Parathyroid adenoma (tissue), 2 donors: Measurements from ENCODE around the gene B3GNT9.
A peak's percentile ranks its signal among the peaks of the same experiment; 100 is the strongest.

Source experiments
- H2AFZ ChIP-seq: fragments of 300-600 bp; sonication (generic); one replicate; pipeline ENCODE4 v1.7.0; 2017; ENCODE audit warnings: antibody characterized with exemption, mild to moderate bottlenecking
- H3K27ac ChIP-seq: fragments of 300-600 bp; sonication (generic); one replicate; pipeline ENCODE4 v1.7.0; 2017
- H3K27me3 ChIP-seq: fragments of 300-600 bp; sonication (generic); one replicate; pipeline ENCODE4 v1.7.0; 2017; ENCODE audit warnings: low read length; ENCODE audit not compliant: control insufficient read depth, insufficient read depth
- H3K36me3 ChIP-seq: fragments of 300-600 bp; sonication (generic); one replicate; pipeline ENCODE4 v1.7.0; 2017; ENCODE audit warnings: low read length; ENCODE audit not compliant: control insufficient read depth, insufficient read depth
- H3K4me1 ChIP-seq: fragments of 300-600 bp; sonication (generic); one replicate; pipeline ENCODE4 v1.7.0; 2017; ENCODE audit warnings: control low read depth
- H3K4me2 ChIP-seq: fragments of 300-600 bp; sonication (generic); one replicate; pipeline ENCODE4 v1.7.0; 2017; ENCODE audit warnings: low read length
- H3K4me3 ChIP-seq: fragments of 300-600 bp; sonication (generic); one replicate; pipeline ENCODE4 v1.7.0; 2017; ENCODE audit warnings: low read depth, low read length
- H3K79me2 ChIP-seq: fragments of 300-600 bp; sonication (generic); one replicate; pipeline ENCODE4 v1.7.0; 2017; ENCODE audit warnings: control low read depth
- H3K9ac ChIP-seq: fragments of 300-600 bp; sonication (generic); one replicate; pipeline ENCODE4 v1.7.0; 2017; ENCODE audit warnings: mild to moderate bottlenecking
- H3K9me3 ChIP-seq: fragments of 300-600 bp; sonication (generic); one replicate; pipeline ENCODE4 v1.7.0; 2017; ENCODE audit warnings: low read length; ENCODE audit not compliant: control insufficient read depth
- TF ChIP-seq, protein P1 (sequence below): fragments of 300-600 bp; sonication (generic); IDR thresholded peaks from one replicate; pipeline ENCODE4 v1.7.0; 2017; ENCODE audit warnings: antibody characterized with exemption, mild to moderate bottlenecking
- donor health status: primary hyperparathyroidism.

The B3GNT9 gene

GRCh38 chr16:67104845-67105244 lies 46.0 kb downstream of the B3GNT9 start:
- TF ChIP-seq, protein P1, sequence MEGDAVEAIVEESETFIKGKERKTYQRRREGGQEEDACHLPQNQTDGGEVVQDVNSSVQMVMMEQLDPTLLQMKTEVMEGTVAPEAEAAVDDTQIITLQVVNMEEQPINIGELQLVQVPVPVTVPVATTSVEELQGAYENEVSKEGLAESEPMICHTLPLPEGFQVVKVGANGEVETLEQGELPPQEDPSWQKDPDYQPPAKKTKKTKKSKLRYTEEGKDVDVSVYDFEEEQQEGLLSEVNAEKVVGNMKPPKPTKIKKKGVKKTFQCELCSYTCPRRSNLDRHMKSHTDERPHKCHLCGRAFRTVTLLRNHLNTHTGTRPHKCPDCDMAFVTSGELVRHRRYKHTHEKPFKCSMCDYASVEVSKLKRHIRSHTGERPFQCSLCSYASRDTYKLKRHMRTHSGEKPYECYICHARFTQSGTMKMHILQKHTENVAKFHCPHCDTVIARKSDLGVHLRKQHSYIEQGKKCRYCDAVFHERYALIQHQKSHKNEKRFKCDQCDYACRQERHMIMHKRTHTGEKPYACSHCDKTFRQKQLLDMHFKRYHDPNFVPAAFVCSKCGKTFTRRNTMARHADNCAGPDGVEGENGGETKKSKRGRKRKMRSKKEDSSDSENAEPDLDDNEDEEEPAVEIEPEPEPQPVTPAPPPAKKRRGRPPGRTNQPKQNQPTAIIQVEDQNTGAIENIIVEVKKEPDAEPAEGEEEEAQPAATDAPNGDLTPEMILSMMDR: no peak
- H3K27me3 ChIP-seq: no peaks in the 10 kb centered on the region
- no peak overlapping the region for H3K4me2 ChIP-seq
- H3K4me3 ChIP-seq: no peak overlapping the region
- peaks cover 2% of the 10 kb centered on the region for H3K4me1 ChIP-seq
- H3K79me2 ChIP-seq: peaks cover 1% of the 10 kb centered on the region
- no peak overlapping the region for H3K9ac ChIP-seq
- no peaks in the 10 kb centered on the region for H3K9me3 ChIP-seq
- no peak overlapping the region for H2AFZ ChIP-seq
- no peaks in the 10 kb centered on the region for H3K36me3 ChIP-seq
- no peak overlapping the region for H3K27ac ChIP-seq

- H3K9ac ChIP-seq: no peak overlapping the region
- no peak overlapping the region for H3K4me3 ChIP-seq
- H3K36me3 ChIP-seq: no peaks in the 10 kb centered on the region
- no peaks in the 10 kb centered on the region for H3K27me3 ChIP-seq
- no peak overlapping the region for H2AFZ ChIP-seq
- H3K9me3 ChIP-seq: no peaks in the 10 kb centered on the region
- H3K4me2 ChIP-seq: no peak overlapping the region
- H3K27ac ChIP-seq: no peak overlapping the region
- H3K4me1 ChIP-seq: no peaks in the 10 kb centered on the region
- H3K79me2 ChIP-seq: no peaks in the 10 kb centered on the region
- TF ChIP-seq, protein P1: peak; percentile 12
Measured at GRCh38 chr16:67104061-67104460, 46.7 kb downstream of the B3GNT9 start.

DNA sequence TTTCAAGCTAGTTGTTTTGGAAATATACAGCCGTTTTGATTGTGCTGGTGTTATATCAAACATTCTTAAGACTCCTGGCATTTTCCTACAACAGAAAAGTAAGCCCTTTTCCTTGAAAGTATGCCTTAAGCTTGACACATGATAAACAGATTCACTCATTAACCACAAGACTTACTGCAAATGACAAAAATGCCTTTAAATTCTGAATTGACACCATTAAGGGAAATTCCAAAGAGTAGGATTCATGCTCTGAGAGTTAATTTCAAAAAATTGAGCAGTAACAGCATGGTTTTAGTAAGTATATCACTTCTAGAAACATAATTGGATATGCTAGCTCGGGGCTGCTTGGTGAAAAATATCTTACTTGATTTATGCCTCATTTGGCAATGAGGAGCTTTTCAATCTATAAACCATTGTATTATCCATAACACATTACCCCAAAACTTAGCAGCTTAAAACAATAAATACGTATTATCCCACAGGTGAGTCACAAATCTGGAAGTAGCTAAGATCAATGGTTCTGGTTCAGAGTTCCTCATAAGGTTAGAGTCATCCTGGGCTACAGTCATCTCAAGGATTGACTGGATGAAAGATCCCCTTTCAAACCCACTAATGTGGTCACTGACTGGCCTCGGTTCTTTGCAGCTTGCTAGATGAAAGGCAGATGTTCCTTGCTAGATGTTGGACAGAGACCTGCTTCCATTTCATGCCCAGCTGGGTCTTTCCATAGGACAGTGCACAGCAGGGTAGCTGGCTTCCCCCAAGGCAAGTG lies 49.3 kb downstream of the B3GNT9 start:
- TF ChIP-seq, protein P1: no peak
- no peak overlapping the region for H3K4me2 ChIP-seq
- H3K79me2 ChIP-seq: no peaks in the 10 kb centered on the region
- H3K27me3 ChIP-seq: no peaks in the 10 kb centered on the region
- H3K4me1 ChIP-seq: no peaks in the 10 kb centered on the region
- no peak overlapping the region for H2AFZ ChIP-seq
- H3K27ac ChIP-seq: no peak overlapping the region
- H3K9me3 ChIP-seq: no peaks in the 10 kb centered on the region
- no peak overlapping the region for H3K9ac ChIP-seq
- no peaks in the 10 kb centered on the region for H3K36me3 ChIP-seq
- H3K4me3 ChIP-seq: no peak overlapping the region

- no peak overlapping the region for H3K27ac ChIP-seq
- peaks cover 3% of the 10 kb centered on the region for H3K79me2 ChIP-seq
- no peak overlapping the region for H3K9ac ChIP-seq
- H2AFZ ChIP-seq: no peak overlapping the region
- H3K27me3 ChIP-seq: no peaks in the 10 kb centered on the region
- TF ChIP-seq, protein P1: peak; percentile 25
- H3K9me3 ChIP-seq: no peaks in the 10 kb centered on the region
- no peaks in the 10 kb centered on the region for H3K4me1 ChIP-seq
- no peak overlapping the region for H3K4me3 ChIP-seq
- H3K36me3 ChIP-seq: no peaks in the 10 kb centered on the region
- H3K4me2 ChIP-seq: no peak overlapping the region
Measured at GRCh38 chr16:67100569-67101310, 50.1 kb downstream of the B3GNT9 start.
